Measurements from ENCODE around the gene TAL1. TPM values are rescaled to one million over a fixed set of nuclear protein-coding genes. Genes with fewer than 3 reads are reported as not detected.

The TAL1 gene
- total RNA-seq, 1 experiment from 2014 or later = not detected

- H3K9me3 Mint-ChIP-seq = peaks cover 0 to 3% of the 10 kb centered on the region in 2 experiments; a peak in 2 of 5 replicates
- Histone ChIP-seq H3K56ac (ENCODE audit: insufficient read length, low read depth, low read length) (no peak overlapping the region), H3K23me2 (ENCODE audit: insufficient read length, low read depth, low read length, poor library complexity, severe bottlenecking) (peaks cover 18% of the 10 kb centered on the region), H3K14ac (ENCODE audit: insufficient read depth, low read length) (no peak overlapping the region), H2BK12ac (ENCODE audit: insufficient read length, low read depth, low read length) (no peak overlapping the region), H3K4me2 (ENCODE audit: insufficient read depth, insufficient read length, low read length) (no peak overlapping the region), H2BK15ac (ENCODE audit: low read depth, low read length) (no peak overlapping the region), H3K4me1 (ENCODE audit: insufficient read depth, low read length) (no peaks in the 10 kb centered on the region; the same call in 1 of the 2 replicates), H3K9ac (ENCODE audit: extremely low read depth, insufficient read length, low read length) (no peak overlapping the region), H3K79me1 (ENCODE audit: insufficient read depth, low read depth, low read length, poor library complexity, severe bottlenecking) (no peaks in the 10 kb centered on the region), H3K4ac (ENCODE audit: low read depth, low read length) (no peak overlapping the region), H2BK20ac (ENCODE audit: low read depth, low read length, poor library complexity, severe bottlenecking) (no peak overlapping the region), H3K18ac (ENCODE audit: insufficient read length, low read depth, low read length) (no peak overlapping the region), H4K8ac (replicated peaks; ENCODE audit: insufficient read length, low read depth, low read length) (no peak overlapping the region), H4K5ac (ENCODE audit: insufficient read length, low read depth, low read length) (no peak overlapping the region), H3K79me2 (ENCODE audit: insufficient read depth, low read length) (no peaks in the 10 kb centered on the region), H2AK5ac (ENCODE audit: insufficient read length, low read length) (no peak overlapping the region), H4K20me1 (ENCODE audit: control insufficient read depth, insufficient read depth, insufficient read length) (peaks cover 2% of the 10 kb centered on the region), H2BK5ac (ENCODE audit: insufficient read length, low read length) (no peak overlapping the region), H2AFZ (ENCODE audit: low read length) (no peak overlapping the region), H3T11ph (ENCODE audit: low read length) (no peak overlapping the region), H2BK120ac (ENCODE audit: low read depth, low read length, poor library complexity, severe bottlenecking) (no peak overlapping the region), H3K23ac (ENCODE audit: insufficient read length, low read depth, low read length) (no peak overlapping the region), H4K91ac (ENCODE audit: insufficient read length, low read depth, low read length) (no peak overlapping the region), H3K27me3 (ENCODE audit: insufficient read depth, low read length) (peaks cover 96% of the 10 kb centered on the region), H3K27ac (ENCODE audit: insufficient read length, low read depth, low read length) (no peak overlapping the region), H3K9me3 (ENCODE audit: control insufficient read depth, low read depth, low read length) (no peaks in the 10 kb centered on the region)
- no peak for DNase-seq
- no peak overlapping the region; a peak in 1 of 5 replicates for H3K4me3 Mint-ChIP-seq
- H3K27me3 Mint-ChIP-seq (ENCODE audit: low read depth) = peaks cover 71% of the 10 kb centered on the region
- TF ChIP-seq CTCF (conservative IDR thresholded peaks at IDR 0.05) = no peak
- no peak overlapping the region for H3K27ac Mint-ChIP-seq
- WGBS (ENCODE audit: extremely low coverage, insufficient read length, low lambda C conversion rate) = no CpG with 5 or more reads among the region's 7 CpGs
- peaks cover 0 to 2% (median 0%) of the 10 kb centered on the region in 3 experiments; a peak in 2 of 7 replicates for H3K36me3 Mint-ChIP-seq (ENCODE audit: insufficient read depth in 1 of 3, low read depth in 3 of 3)
- peaks cover 33 to 46% of the 10 kb centered on the region in 2 experiments for H3K4me1 Mint-ChIP-seq
Observed at GRCh38 chr1:47227341-47228232, 4.4 kb downstream of the TAL1 start.
